HCT116 (cell line): Measurements from ENCODE around the gene PRUNE1. TPM values are rescaled to one million over a fixed set of nuclear protein-coding genes. Genes with fewer than 3 reads are reported as not detected.

Experiments used
- ATAC-seq: fragments of 200-7000 bp; cut with Tn5 transposase; 2 replicates; pipeline ENCODE4 v1.9.1; 2020; ENCODE audit warnings: mild to moderate bottlenecking, moderate library complexity
- BruUV-seq: library from RNA; stranded (reverse); fragments of 400-500 nt; replicated peaks from 2 replicates; lab custom pipeline; 2021; lab: Mats Ljungman, UMichigan
- CTCF ChIA-PET: fragments of 300-600 bp; sonication (Branson Sonifier 250); formaldehyde crosslinking; loops from one replicate; lab custom pipeline; 2021; ENCODE audit warnings: antibody characterized with exemption; lab: Charles Lee
- POLR2A ChIA-PET: fragments of 300-600, 350-600 bp; sonication (Branson Sonifier 250); formaldehyde crosslinking; loops from one replicate; lab custom pipeline; 2021; ENCODE audit warnings: antibody characterized with exemption; lab: Charles Lee
- RAD21 ChIA-PET, 2 experiments: fragments of 300-600 bp; sonication (Branson Sonifier 250); formaldehyde crosslinking; loops; one replicate each; lab custom pipeline; 2023; ENCODE audit warnings: low total read pairs in 2 of 2; ENCODE audit not compliant: uncharacterized antibody in 2 of 2, unreplicated experiment in 2 of 2, low non-redundant PET in 1 of 2; lab: Charles Lee
- DNase-seq: peaks from one replicate; pipeline ENCODE4 v3.0.0-alpha.2; 2010; ENCODE audit warnings: low read depth, low spot score
- H2AFZ ChIP-seq: fragments of 200-600 bp; shearing (Covaris generic), sonication (generic); 2 replicates; pipeline ENCODE4 v1.6.1; 2017; ENCODE audit warnings: low read depth, mixed run types, mixed read lengths, antibody characterized with exemption, low read length; ENCODE audit not compliant: poor library complexity, severe bottlenecking
- H3K27ac ChIP-seq: 2 replicates; pipeline ENCODE4 v1.5.1; 2012; ENCODE audit warnings: low read depth, low read length
- H3K27me3 ChIP-seq: fragments of 200-600 bp; sonication (generic); 2 replicates; pipeline ENCODE4 v1.6.1; 2016; ENCODE audit warnings: mixed run types, low read length, mixed read lengths; ENCODE audit not compliant: insufficient read depth
- H3K36me3 ChIP-seq, 2 experiments: fragments of 200-500 bp in 1 of 2; fragments of 200-600 bp in 1 of 2; sonication (Bioruptor generic) in 1 of 2; sonication (generic) in 1 of 2; 2 replicates each; pipeline versions ENCODE4 v1.5.1 to v1.6.1; 2014 to 2016; ENCODE audit warnings: low read length in 2 of 2, inconsistent platforms in 1 of 2, mixed read lengths in 1 of 2, mixed run types in 1 of 2; ENCODE audit not compliant: insufficient read depth in 2 of 2, control insufficient read depth in 1 of 2
- H3K4me1 ChIP-seq, 2 experiments: fragments of 200-600 bp in 1 of 2; sonication (generic) in 1 of 2; 2 replicates each; pipeline versions ENCODE4 v1.5.1 to v1.6.1; 2012 to 2017; ENCODE audit warnings: low read length in 2 of 2, inconsistent platforms in 1 of 2, mild to moderate bottlenecking in 1 of 2, mixed read lengths in 1 of 2, mixed run types in 1 of 2, moderate library complexity in 1 of 2; ENCODE audit not compliant: insufficient read depth in 2 of 2, control insufficient read depth in 1 of 2
- H3K4me2 ChIP-seq: fragments of 200-600 bp; sonication (generic); 2 replicates; pipeline ENCODE4 v1.6.1; 2017; ENCODE audit warnings: mixed run types, low read length, mixed read lengths
- H3K4me3 ChIP-seq, 2 experiments: fragments of 200-600 bp in 1 of 2; sonication (generic) in 1 of 2; replicated peaks in 1 of 2; 2 replicates each; pipeline ENCODE4 v1.5.1; 2011 to 2016; ENCODE audit warnings: low read length in 2 of 2, control low read depth in 1 of 2, low read depth in 1 of 2, mild to moderate bottlenecking in 1 of 2, mixed read lengths in 1 of 2, mixed run types in 1 of 2
- H3K79me2 ChIP-seq: fragments of 200-600 bp; sonication (generic); 2 replicates; pipeline ENCODE4 v1.6.1; 2017; ENCODE audit warnings: mild to moderate bottlenecking, mixed run types, low read length, moderate library complexity, mixed read lengths; ENCODE audit not compliant: insufficient read depth
- H3K9ac ChIP-seq: fragments of 200-600 bp; sonication (generic); 2 replicates; pipeline ENCODE4 v1.6.1; 2016; ENCODE audit warnings: low read length, mixed read lengths
- H3K9me2 ChIP-seq: fragments of 200-600 bp; sonication (generic), shearing (Covaris generic); 2 replicates; pipeline ENCODE4 v1.6.1; 2017; ENCODE audit warnings: mixed run types, mild to moderate bottlenecking, moderate library complexity; ENCODE audit not compliant: insufficient read depth
- H3K9me3 ChIP-seq, 2 experiments: fragments of 200-500 bp in 1 of 2; fragments of 200-600 bp in 1 of 2; sonication (Bioruptor generic) in 1 of 2; sonication (generic) in 1 of 2; 2 replicates each; pipeline ENCODE4 v1.6.1; 2014 to 2017; ENCODE audit warnings: low read length in 2 of 2, mixed read lengths in 2 of 2, inconsistent platforms in 1 of 2, low read depth in 1 of 2, mild to moderate bottlenecking in 1 of 2, mixed run types in 1 of 2, moderate library complexity in 1 of 2; ENCODE audit not compliant: control insufficient read depth in 1 of 2, insufficient read depth in 1 of 2
- H4K20me1 ChIP-seq: fragments of 200-600 bp; sonication (generic), shearing (Covaris generic); 2 replicates; pipeline ENCODE4 v1.6.1; 2017; ENCODE audit warnings: mixed run types, mild to moderate bottlenecking, moderate library complexity; ENCODE audit not compliant: insufficient read depth
- CBX3 ChIP-seq: IDR thresholded peaks from 2 replicates; pipeline ENCODE4 v1.6.1; 2012; ENCODE audit warnings: low read depth
- CEBPB ChIP-seq: IDR thresholded peaks from 2 replicates; pipeline ENCODE4 v1.6.1; 2012; ENCODE audit warnings: low read depth
- ELF1 ChIP-seq: IDR thresholded peaks from 2 replicates; pipeline ENCODE4 v1.6.1; 2012; ENCODE audit warnings: low read depth, borderline replicate concordance
- EZH2 ChIP-seq: fragments of 200-600 bp; sonication (generic); IDR thresholded peaks from 2 replicates; pipeline ENCODE4 v1.6.1; 2017; ENCODE audit warnings: antibody characterized with exemption, mixed run types
- EZH2phosphoT487 ChIP-seq: fragments of 200-600 bp; IDR thresholded peaks from 2 replicates; pipeline ENCODE4 v1.6.1; 2018; ENCODE audit warnings: antibody characterized with exemption, borderline replicate concordance
- JUND ChIP-seq: IDR thresholded peaks from 2 replicates; pipeline ENCODE4 v1.6.1; 2012
- POLR2AphosphoS5 ChIP-seq: IDR thresholded peaks from 2 replicates; pipeline ENCODE4 v1.6.1; 2011; ENCODE audit warnings: mild to moderate bottlenecking, low read depth, low read length, moderate library complexity
- RAD21 ChIP-seq: IDR thresholded peaks from 2 replicates; pipeline ENCODE4 v1.6.1; 2012; ENCODE audit warnings: low read depth, mild to moderate bottlenecking
- SIN3A ChIP-seq: IDR thresholded peaks from 2 replicates; pipeline ENCODE4 v1.6.1; 2012; ENCODE audit warnings: low read depth
- SP1 ChIP-seq: IDR thresholded peaks from 2 replicates; pipeline ENCODE4 v1.6.1; 2012; ENCODE audit warnings: low read depth
- SRF ChIP-seq: IDR thresholded peaks from 2 replicates; pipeline ENCODE4 v1.6.1; 2012; ENCODE audit warnings: low read depth
- TCF7L2 ChIP-seq: IDR thresholded peaks from 2 replicates; pipeline ENCODE4 v1.7.0; 2011; ENCODE audit warnings: borderline replicate concordance, inconsistent platforms; ENCODE audit not compliant: insufficient read depth, insufficient read length; ENCODE audit errors: extremely low read depth
- ZFX ChIP-seq: fragments of 450-650 bp; IDR thresholded peaks from 2 replicates; pipeline ENCODE4 v1.6.1; 2017
- intact Hi-C: fragments of 100-400 bp; cut with micrococcal nuclease; formaldehyde crosslinking; loops from 2 replicates; pipeline ENCODE4 v1.10.0; 2022
- total RNA-seq: library from RNA; stranded (reverse); gene quantifications from one replicate; pipeline ENCODE4 v1.2.1, GENCODE V29; 2021; ENCODE audit not compliant: unreplicated experiment
- TF ChIP-seq, protein P1 (sequence below): IDR thresholded peaks from 2 replicates; pipeline ENCODE4 v1.6.1; 2012; ENCODE audit warnings: low read depth
- TF ChIP-seq, protein P2 (sequence below), 3 experiments: fragments of 200-600 bp in 1 of 3; sonication (generic) in 1 of 3; IDR thresholded peaks in 2 of 3; conservative IDR thresholded peaks in 1 of 3; 2 replicates each; pipeline ENCODE4 v1.5.1; 2012 to 2017; ENCODE audit warnings: low read depth in 2 of 3, low read length in 2 of 3, antibody characterized with exemption in 1 of 3, borderline replicate concordance in 1 of 3, control low read depth in 1 of 3, mild to moderate bottlenecking in 1 of 3, mixed read lengths in 1 of 3, mixed run types in 1 of 3, moderate library complexity in 1 of 3; ENCODE audit not compliant: insufficient read depth in 1 of 3

The PRUNE1 gene
- total RNA-seq, 1 experiment from 2014 or later: 20.2 TPM

DNA sequence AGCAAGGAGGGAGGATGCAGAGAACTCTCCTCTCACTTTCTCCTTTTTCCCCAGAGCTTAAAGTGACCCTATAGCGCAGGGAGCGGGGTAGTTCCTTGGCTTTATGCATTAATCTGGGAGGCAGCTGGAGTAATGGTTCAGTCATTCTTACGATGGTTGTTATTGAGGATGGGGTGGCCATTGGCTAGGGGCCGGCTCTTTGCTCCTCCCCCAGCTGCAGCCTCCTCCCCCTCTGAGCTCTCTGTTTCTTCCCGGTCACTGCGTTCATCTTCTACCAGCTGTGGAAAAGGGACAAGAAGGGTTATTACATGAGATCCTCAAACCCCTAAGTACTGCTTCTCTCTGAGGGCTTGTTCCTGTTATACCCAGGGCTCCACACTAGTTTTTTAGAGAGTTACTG is 42.2 kb upstream of the PRUNE1 start:
- H3K27me3 ChIP-seq: no peaks in the 10 kb centered on the region
- peaks cover 31% of the 10 kb centered on the region for H3K79me2 ChIP-seq
- TF ChIP-seq ELF1: no peak
- TF ChIP-seq SRF: no peak
- TF ChIP-seq POLR2AphosphoS5: no peak; the same call in 1 of the 2 replicates
- TF ChIP-seq JUND: no peak
- TF ChIP-seq, protein P1, sequence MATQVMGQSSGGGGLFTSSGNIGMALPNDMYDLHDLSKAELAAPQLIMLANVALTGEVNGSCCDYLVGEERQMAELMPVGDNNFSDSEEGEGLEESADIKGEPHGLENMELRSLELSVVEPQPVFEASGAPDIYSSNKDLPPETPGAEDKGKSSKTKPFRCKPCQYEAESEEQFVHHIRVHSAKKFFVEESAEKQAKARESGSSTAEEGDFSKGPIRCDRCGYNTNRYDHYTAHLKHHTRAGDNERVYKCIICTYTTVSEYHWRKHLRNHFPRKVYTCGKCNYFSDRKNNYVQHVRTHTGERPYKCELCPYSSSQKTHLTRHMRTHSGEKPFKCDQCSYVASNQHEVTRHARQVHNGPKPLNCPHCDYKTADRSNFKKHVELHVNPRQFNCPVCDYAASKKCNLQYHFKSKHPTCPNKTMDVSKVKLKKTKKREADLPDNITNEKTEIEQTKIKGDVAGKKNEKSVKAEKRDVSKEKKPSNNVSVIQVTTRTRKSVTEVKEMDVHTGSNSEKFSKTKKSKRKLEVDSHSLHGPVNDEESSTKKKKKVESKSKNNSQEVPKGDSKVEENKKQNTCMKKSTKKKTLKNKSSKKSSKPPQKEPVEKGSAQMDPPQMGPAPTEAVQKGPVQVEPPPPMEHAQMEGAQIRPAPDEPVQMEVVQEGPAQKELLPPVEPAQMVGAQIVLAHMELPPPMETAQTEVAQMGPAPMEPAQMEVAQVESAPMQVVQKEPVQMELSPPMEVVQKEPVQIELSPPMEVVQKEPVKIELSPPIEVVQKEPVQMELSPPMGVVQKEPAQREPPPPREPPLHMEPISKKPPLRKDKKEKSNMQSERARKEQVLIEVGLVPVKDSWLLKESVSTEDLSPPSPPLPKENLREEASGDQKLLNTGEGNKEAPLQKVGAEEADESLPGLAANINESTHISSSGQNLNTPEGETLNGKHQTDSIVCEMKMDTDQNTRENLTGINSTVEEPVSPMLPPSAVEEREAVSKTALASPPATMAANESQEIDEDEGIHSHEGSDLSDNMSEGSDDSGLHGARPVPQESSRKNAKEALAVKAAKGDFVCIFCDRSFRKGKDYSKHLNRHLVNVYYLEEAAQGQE: no peak
- no peak for TF ChIP-seq CBX3
- TF ChIP-seq, protein P2, sequence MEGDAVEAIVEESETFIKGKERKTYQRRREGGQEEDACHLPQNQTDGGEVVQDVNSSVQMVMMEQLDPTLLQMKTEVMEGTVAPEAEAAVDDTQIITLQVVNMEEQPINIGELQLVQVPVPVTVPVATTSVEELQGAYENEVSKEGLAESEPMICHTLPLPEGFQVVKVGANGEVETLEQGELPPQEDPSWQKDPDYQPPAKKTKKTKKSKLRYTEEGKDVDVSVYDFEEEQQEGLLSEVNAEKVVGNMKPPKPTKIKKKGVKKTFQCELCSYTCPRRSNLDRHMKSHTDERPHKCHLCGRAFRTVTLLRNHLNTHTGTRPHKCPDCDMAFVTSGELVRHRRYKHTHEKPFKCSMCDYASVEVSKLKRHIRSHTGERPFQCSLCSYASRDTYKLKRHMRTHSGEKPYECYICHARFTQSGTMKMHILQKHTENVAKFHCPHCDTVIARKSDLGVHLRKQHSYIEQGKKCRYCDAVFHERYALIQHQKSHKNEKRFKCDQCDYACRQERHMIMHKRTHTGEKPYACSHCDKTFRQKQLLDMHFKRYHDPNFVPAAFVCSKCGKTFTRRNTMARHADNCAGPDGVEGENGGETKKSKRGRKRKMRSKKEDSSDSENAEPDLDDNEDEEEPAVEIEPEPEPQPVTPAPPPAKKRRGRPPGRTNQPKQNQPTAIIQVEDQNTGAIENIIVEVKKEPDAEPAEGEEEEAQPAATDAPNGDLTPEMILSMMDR (IDR thresholded peaks at IDR 0.05 in 2 of 3, conservative IDR thresholded peaks at IDR 0.05 in 1 of 3; ENCODE audit: borderline replicate concordance in 1 of 3, insufficient read depth in 1 of 3, low read depth in 2 of 3, low read length in 2 of 3): no peak
- TF ChIP-seq CEBPB: no peak
- no peak for TF ChIP-seq ZFX
- no peak for TF ChIP-seq SP1
- TF ChIP-seq EZH2phosphoT487: no peak
- TF ChIP-seq TCF7L2: no peak
- no peak for TF ChIP-seq EZH2
- TF ChIP-seq SIN3A: no peak
- no peak for TF ChIP-seq RAD21
- TSS peak; percentile 12 for BruUV-seq
- no peaks in the 10 kb centered on the region for H4K20me1 ChIP-seq
- H2AFZ ChIP-seq: no peak overlapping the region
- DNase-seq (no peak), ATAC-seq (peak; percentile 34; the same call in 1 of the 2 replicates)
- ChIA-PET POLR2A (interaction anchor here (1.2 kb wide), 1 partner anchor 10 kb away, joined by 5 read pairs; no protein-coding TSS in a partner anchor), RAD21 (no interaction called here), CTCF (no interaction called here)
- peaks cover 33 to 70% of the 10 kb centered on the region in 2 experiments for H3K36me3 ChIP-seq
- no peak overlapping the region for H3K27ac ChIP-seq
- H3K9me3 ChIP-seq: no peaks in the 10 kb centered on the region
- H3K9ac ChIP-seq: no peak overlapping the region
- no peaks in the 10 kb centered on the region for H3K9me2 ChIP-seq
- intact Hi-C loops: no loop called here
- H3K4me1 ChIP-seq: peaks cover 0 to 2% of the 10 kb centered on the region in 2 experiments; a peak in 1 of 4 replicates
- H3K4me3 ChIP-seq: no peak overlapping the region
- H3K4me2 ChIP-seq: no peak overlapping the region
